Cardiac fibroblast (primary cell): ENCODE data around the gene HRAS.

Source experiments
- DNase-seq, 2 donors: peaks; one replicate each; pipeline versions ENCODE4 v3.0.0 to v3.0.0-alpha.2; 2010; ENCODE audit warnings: low read depth in 2 of 2
- H3K4me3 ChIP-seq, 2 donors: replicated peaks in 1 of 2; 1 replicate in 1 of 2; 2 replicates in 1 of 2; pipeline ENCODE4 v1.5.1; 2011; ENCODE audit warnings: low read depth in 2 of 2, low read length in 2 of 2, mild to moderate bottlenecking in 2 of 2, moderate library complexity in 1 of 2
- TF ChIP-seq, protein P1 (sequence below): IDR thresholded peaks from one replicate; pipeline ENCODE4 v1.5.1; 2011; ENCODE audit warnings: low read depth, mild to moderate bottlenecking, low read length, inconsistent platforms

HRAS gene

DNA sequence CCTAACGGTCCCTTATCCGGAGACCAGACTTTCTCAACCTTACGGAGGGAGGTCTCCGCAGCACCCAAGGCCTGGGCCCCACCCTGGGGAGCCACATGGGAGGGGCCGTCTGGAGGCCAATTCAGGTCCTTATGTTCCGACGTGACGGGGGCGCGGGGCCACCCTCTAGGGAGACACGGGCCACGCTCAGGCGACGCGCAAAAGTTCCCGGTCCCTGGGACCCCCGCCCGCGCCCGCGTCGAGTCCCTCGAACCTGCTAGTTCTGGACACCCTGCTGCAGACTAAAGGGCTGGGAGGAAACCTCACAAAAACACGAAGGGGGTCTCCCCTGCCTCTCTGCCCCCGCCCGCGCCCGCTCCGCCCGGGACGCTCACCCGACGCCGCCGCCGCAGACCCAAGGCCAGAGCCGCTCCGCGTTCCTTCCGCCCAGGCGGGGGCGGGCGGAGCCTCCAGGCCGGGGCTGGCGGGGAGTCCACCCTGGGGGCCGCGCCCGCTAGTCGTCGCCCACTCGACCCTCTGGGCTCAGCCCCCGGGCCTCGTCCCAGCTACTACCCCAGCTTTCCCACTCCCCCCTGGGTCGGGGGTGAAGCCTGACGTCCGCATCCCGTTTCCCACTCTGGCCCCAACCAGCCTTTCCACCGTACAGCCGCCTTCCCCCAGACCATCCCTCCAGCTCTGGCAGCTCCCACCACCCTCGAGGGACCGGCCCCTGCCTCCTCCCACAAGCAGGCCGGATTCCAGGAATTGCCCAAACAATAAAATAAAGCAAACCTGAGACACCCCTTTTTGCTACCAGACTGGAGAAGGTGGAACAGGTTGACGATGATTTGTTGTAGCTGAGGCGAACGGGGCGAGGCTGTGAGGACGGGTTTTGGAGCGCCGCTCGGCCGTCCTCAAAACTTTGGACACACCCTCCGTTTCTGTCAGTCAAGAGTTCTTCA is 31.1 kb downstream of the HRAS start:
- H3K4me3 ChIP-seq = peak overlapping the region; percentile 61 to 70
- DNase-seq = peak; percentile 68 to 81
- TF ChIP-seq, protein P1, sequence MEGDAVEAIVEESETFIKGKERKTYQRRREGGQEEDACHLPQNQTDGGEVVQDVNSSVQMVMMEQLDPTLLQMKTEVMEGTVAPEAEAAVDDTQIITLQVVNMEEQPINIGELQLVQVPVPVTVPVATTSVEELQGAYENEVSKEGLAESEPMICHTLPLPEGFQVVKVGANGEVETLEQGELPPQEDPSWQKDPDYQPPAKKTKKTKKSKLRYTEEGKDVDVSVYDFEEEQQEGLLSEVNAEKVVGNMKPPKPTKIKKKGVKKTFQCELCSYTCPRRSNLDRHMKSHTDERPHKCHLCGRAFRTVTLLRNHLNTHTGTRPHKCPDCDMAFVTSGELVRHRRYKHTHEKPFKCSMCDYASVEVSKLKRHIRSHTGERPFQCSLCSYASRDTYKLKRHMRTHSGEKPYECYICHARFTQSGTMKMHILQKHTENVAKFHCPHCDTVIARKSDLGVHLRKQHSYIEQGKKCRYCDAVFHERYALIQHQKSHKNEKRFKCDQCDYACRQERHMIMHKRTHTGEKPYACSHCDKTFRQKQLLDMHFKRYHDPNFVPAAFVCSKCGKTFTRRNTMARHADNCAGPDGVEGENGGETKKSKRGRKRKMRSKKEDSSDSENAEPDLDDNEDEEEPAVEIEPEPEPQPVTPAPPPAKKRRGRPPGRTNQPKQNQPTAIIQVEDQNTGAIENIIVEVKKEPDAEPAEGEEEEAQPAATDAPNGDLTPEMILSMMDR = no peak

DNA sequence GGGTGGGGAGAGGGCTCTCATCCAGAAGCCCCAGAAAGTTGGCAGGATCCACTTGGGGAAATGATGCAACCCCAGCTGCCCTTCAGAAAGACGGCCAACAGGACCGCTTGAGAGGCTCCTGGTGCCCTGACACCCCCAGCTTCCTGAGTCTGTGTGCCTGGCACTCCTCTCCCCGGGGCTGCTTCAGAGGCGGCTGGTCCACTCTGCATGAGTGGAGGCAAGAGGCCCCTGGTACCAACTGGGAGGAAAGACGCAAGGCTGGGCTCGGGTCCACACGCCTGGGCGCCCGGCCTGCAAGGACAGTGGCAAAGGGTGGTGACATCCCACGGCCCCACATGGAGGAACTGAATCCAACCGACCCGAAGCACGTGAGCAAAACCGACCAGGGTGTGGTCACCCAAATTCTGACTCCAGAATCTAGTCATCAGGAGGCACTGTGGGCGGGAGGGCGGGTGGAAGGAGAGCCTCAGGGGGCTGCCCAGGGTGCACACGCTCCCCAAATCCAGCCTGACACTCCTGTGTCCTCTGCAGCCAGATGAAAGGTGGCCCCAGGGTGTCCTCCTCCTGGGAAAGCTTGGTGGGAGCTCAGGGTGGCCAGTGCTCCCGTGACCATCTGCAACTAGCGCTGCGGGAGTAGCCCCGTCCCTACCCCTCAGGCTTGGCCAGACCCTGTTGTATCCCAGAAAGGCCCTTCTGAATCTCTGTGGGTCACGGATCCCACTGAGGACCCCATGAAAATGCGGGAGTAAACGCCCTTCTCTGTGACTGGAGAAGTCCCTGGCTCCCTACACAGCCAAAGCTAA is 32.0 kb downstream of the HRAS start:
- TF ChIP-seq, protein P1 = no peak
- DNase-seq = peak; percentile 56 to 86
- H3K4me3 ChIP-seq = peak overlapping the region; percentile 61 to 70

DNA sequence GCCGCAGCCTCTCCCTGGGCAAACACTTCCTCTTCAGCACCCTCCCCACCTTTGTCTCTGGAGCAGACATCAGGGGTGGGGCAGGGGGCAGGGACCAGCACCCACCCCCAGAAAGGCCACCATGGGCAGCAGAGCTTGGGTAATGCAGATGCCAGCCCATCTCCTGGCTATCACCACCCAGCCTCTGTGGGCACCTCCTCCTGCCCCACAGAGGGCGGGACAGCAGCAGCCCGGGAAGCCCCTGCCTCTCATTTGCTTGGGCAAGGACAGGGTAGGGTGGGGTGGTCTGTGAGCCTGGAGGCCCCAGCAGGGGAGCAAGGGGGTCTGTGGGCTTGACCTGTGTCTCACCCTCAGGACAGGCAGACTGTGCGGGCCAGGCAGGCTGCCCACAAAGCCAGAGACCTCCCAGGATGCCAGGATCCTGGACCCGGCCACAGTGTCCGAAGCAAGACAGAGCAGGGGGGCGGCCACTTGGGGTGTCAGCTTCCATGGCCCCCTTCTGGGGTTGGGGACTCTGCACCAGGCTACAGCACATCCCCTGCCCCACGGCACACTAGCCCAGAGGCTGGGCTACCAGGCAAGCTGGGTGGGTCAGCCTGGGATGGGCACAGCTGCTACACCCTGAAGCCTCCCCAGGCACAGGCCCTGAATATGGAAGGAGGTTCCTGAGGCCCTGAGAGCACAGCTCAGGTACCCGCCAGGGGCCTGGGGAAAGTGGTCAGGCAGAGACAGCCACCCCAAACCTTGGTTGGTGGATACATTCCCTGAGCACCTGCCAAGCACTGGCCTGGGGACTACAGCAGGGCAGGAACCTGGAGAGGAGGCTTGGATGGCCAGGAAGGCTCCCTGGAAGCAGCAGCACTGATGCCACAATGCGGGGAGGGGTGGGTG is 32.8 kb downstream of the HRAS start:
- TF ChIP-seq, protein P1 = no peak
- DNase-seq = no peak
- H3K4me3 ChIP-seq = peak overlapping the region; percentile 16 to 70

GRCh38 chr11:501683-502287 is 33.6 kb downstream of the HRAS start:
- H3K4me3 ChIP-seq = no peak overlapping the region
- DNase-seq = no peak
- TF ChIP-seq, protein P1 = no peak

- TF ChIP-seq, protein P1 = no peak
- DNase-seq = no peak
- H3K4me3 ChIP-seq = no peak overlapping the region
These were observed 34.2 kb downstream of the HRAS start for GRCh38 chr11:501001-501682.
